HG03521 (cell line): ENCODE data around the gene ARHGAP27.
"Not testable (repeated sequence)": the region's sequence is repeated elsewhere in the genome, so short reads cannot be mapped to it uniquely, and the experiment has no call there.

Experiments used
- ATAC-seq: cut with Tn5 transposase; IDR thresholded peaks from one replicate; pipeline ENCODE4 v1.9.1; 2021; ENCODE audit warnings: mild to moderate bottlenecking, moderate library complexity; ENCODE audit not compliant: unreplicated experiment

Gene ARHGAP27

DNA sequence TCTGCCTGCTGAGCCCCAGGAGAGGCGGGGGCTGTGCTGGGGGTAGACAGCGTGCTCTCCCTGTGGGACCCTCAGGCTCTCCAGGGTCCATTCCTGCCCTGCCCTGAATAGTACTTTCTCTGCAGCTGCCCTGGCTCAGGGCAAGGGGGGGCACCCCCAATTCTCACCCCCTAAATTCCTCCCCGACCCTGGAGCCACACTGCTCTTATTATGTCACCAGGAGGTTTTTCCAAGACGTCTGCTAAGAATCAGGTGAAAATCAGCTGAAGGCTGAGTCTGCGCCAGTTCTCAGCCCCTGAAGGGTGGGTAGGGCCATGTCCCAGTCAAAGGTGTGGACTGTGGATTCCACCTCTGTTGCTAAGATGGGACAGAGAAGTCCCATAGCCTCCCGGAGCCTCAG lies 66.0 kb downstream of the ARHGAP27 start:
- ATAC-seq: no peak

- no peak for ATAC-seq
These were observed 66.6 kb downstream of the ARHGAP27 start for GRCh38 chr17:45366049-45366448.

GRCh38 chr17:45364531-45365390 lies 67.9 kb downstream of the ARHGAP27 start:
- ATAC-seq: no peak

GRCh38 chr17:45363498-45363897 lies 69.2 kb downstream of the ARHGAP27 start:
- ATAC-seq: no peak

DNA sequence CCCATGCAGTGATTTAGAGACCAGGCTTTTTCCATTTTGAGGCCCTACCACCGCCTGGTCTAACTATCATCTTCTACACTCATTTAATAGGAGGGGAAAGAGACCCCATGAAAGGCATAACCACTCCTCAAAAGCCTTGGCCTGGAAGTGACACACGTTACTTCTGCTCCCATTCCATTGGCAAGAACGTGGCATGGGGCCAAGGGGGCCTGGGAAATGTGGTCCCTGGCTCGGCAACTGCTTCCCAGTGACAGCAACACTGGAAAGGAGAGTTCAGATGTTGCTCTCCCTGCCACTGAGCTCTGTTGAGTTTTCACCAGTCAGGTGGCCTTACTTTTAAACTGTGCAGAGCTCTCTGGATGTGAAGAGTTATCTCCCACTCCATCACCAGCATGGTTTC lies 70.7 kb downstream of the ARHGAP27 start:
- no peak for ATAC-seq

GRCh38 chr17:45361451-45361850 lies 71.2 kb downstream of the ARHGAP27 start:
- ATAC-seq: no peak

- no peak for ATAC-seq
These were observed 75.2 kb downstream of the ARHGAP27 start for GRCh38 chr17:45357364-45357997.

DNA sequence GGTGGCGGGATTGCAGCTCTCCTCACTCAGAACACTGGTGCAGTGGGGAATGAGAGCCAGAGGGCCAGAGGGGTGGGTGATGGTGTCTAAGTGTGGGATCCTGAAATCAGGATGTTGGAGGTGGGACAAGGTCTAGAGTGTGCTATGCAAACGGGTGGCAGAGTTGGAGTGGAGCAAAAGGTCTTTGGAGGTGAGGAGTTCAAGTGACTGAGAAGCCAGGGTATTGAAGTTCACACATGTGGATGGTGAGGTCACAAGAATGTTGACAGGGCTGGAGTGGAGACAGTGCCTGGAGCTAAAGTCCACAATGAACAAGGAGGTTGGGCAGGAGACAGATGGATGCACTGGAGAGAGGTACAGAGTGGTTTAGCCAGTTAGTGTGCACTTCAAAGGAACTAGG lies 77.6 kb downstream of the ARHGAP27 start:
- ATAC-seq: no peak

DNA sequence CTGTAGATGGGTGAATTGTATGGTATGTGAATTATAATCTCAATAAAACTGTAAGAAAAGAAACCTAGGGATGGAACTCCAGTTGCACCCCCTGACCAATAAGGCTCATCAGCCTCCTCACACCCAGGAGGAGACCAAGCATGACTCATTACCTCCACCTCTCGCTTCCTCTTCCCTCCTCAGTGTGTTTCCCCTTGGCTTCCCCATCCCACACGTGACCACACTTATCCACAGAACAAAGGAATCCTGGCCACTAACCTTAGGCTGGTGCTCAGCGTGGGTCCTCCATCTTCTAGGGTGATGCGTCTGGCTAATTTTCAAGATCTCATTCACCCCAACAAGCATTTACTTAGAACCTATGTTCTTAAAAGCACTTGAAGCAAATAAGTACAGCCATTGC lies 79.6 kb downstream of the ARHGAP27 start:
- ATAC-seq: no peak

GRCh38 chr17:45351831-45352230 lies 80.8 kb downstream of the ARHGAP27 start:
- ATAC-seq: no peak

DNA sequence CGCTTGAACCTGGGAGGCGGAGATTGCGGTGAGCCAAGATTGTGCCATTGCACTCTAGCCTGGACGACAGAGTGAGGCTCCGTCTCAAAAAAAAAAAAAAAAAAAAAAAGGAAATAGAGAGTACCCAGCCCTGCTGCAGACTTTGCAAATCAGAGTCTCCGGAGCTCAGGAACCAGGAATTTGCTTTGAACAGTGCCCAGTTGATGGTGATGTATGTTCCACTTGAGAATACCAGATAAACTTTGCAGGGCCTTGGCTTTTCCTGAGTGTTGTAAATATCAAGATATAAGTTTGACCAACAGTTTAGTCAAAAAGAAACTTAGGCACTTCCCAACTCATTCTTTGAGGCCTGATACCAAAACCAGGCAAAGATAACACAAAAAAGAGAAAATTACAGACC lies 85.2 kb downstream of the ARHGAP27 start:
- no peak for ATAC-seq

GRCh38 chr17:45346216-45347015 lies 86.3 kb downstream of the ARHGAP27 start:
- no peak for ATAC-seq

DNA sequence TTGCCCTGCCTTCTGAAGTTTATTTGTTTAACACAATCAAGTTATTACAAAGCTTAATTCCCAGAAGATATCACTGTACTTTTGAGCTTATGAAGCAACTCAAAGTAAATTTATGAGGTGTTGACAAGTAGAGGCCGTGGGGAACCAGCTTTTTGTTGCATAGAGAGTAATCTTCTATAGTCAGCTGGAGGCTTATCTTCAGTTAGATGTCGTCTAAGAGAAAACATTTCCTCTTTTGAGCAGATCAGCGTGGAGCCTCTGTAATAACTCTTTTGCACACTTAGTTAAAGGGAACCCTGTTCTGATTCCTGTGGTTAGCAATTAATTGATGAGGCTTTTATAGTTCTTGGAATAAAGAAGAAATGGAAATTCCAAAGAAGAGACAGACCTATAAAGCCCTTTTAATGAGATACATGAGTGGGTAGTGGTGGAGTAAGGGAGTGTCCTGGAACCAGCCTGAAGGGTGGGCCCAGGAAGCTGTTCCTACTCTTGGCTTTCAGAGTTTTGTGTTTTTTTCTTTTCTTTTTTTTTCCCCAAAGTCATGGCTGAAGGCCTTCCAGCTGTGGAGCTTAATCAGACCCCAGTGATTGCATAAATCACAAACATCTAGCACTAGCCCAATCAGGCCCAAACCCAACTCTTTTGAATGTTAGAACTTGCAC lies 87.0 kb downstream of the ARHGAP27 start:
- ATAC-seq: no peak

- ATAC-seq: no peak
These were observed 87.5 kb downstream of the ARHGAP27 start for GRCh38 chr17:45345246-45345553.

DNA sequence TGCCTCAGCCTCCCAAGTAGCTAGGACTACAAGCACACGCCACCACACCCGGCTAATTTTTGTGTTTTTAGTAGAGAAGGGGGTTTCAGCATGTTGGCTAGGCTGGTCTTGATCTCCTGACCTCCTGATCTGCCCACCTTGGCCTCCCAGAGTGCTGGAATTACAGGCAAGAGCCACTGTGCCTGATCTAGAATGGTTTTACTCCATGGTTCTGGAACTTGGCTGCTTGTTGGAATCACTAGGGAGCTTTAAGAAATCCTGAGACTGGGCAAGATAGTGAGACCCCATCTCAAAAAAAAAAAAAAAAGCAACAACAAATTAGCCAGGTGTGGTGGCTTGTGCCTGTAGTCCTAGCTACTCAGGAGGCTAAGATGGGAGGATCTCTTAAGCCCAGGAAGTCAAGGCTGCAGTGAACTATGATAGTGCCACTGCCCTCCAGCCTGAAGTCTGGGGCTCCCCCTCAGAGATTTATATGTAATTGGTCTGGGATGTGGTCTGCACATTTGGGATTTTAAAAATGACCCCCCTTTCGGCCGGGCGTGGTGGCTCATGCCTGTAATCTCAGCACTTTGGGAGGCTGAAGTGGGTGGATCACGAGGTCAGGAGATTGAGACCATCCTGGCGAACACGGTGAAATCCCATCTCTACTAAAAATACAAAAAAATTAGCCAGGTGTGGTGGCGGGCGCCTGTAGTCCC lies 88.6 kb downstream of the ARHGAP27 start:
- ATAC-seq: not testable (repeated sequence)
